ENCODE results near the gene ZNF784.
"Not testable (repeated sequence)": the region's sequence is repeated elsewhere in the genome, so short reads cannot be mapped to it uniquely, and the experiment has no call there.

The ZNF784 gene

DNA sequence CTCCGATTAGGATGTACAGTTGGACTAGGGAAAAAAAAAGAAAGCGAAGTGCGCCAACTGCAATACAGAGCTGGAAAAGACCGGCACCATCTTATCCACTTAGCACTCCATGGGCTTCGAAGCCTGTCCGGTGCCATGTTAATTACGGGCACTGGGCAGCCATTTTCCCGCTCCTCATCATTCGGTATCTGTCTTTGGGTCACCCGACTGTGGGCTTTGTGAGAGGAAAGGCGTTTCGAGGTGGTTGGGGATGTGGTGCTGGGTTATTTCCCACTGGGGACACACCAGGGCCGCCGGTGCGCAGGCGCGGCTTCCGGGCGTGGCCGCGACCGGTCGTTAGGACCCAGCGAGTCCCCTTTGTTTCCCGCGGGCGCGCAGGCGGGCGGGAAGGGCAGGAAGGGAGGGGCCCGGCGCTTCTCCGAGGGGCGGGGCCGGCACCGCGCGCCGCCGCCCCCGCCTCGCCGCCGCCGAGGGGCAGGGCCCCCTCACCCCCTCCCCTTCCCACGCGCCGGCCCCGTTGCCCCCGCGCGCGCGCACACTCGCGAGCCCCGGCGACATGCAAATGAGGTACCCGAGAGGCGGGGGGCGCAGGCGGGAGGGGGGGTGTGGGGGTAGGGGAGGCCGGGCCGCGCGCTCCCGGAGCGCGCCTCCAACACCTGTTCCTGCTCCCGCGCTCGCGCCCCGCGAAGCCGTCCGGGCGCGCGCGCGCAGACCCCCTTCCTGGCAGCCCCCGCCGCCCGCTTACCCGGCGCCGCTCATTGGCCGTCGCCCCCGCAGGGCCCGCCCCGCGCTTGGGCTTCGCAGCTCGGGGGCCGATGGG lies 24.3 kb downstream of the ZNF784 start, which contains the start of gene ZNF524:
ZNF524 (plus strand) TSS at position 447 of the 820 bp plus-strand sequence. CDS start 1,825 bp downstream, outside the sequence.
- DNase-seq: peak; percentile 85

GRCh38 chr19:55599468-55599841 lies 24.9 kb downstream of the ZNF784 start, which contains the start of gene FIZ1:
TSS of gene FIZ1 (minus strand) at chr19:55599517. CDS start at chr19:55597865, 1,652 bp downstream.
- DNase-seq: peak; percentile 96

- DNase-seq: peak; percentile 91
Observed at GRCh38 chr19:55598719-55599467, 25.5 kb downstream of the ZNF784 start.

DNA sequence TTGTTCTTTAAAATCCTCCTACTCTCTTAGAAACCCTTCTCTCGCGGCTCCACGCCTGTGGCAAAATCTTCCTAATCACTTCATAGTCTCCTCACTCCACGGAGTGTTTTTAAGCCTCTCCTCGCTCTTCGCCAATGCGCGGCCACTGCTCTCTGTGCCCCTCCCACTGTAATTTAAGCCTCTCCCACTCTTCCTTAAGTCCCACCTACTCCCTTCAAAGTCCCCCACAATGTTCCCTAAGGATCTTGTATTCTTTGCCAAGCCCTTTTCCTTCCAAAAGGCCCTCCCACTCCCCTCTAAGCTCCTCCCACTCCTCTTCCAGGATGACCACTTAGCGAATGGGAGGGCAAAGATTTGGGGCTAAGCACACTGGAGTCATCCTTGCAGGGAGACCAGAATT lies 26.3 kb downstream of the ZNF784 start:
- no peak for DNase-seq

DNA sequence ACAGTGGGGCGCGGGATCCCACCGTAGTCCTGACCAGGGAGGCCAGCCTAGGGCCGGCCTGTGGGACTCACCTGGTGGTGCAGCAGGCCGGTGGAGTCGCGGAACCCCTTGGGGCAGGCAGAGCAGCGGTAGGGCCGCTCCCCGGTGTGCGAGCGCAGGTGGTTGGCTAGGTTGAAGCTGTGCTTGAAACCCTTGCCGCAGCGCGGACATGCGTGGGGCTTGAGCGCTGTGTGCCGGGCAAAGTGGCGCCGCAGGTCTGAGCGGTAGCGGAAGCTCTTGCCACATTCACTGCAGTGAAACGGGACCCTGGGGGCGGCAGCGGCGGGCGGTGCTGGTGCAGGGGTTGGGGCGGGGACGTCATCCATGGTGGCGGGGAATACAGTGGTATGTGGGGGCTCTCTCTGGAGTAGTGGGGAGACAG lies 26.9 kb downstream of the ZNF784 start:
- DNase-seq: no peak

GRCh38 chr19:55596304-55596703 lies 28.1 kb downstream of the ZNF784 start:
- DNase-seq: no peak

GRCh38 chr19:55594996-55595545 lies 29.3 kb downstream of the ZNF784 start:
- DNase-seq: no peak

- no peak for DNase-seq
Observed at GRCh38 chr19:55593096-55593772, 31.1 kb downstream of the ZNF784 start.

- DNase-seq: no peak
Observed at GRCh38 chr19:55592391-55593090, 31.8 kb downstream of the ZNF784 start.

GRCh38 chr19:55591555-55591954 lies 32.8 kb downstream of the ZNF784 start:
- DNase-seq: no peak

DNA sequence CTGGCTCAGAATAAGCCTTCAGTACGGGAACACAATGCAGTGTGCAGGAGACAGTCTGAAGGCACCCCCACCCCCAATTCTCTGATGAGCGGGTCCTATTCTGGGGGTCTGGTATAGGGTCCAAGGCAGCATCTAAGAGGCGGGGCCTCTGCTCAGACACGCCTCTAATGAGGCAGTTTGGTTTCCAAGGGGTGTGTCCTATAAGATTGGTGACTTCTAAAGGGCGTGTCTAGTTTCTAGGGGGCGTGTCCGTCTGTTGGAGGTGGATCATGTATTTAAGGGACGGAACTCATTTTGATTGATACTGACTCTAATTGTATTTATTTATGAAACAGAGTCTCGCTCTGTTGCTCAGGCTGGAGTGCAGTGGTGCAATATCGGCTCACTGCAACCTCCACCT lies 33.7 kb downstream of the ZNF784 start:
- DNase-seq: no peak

DNA sequence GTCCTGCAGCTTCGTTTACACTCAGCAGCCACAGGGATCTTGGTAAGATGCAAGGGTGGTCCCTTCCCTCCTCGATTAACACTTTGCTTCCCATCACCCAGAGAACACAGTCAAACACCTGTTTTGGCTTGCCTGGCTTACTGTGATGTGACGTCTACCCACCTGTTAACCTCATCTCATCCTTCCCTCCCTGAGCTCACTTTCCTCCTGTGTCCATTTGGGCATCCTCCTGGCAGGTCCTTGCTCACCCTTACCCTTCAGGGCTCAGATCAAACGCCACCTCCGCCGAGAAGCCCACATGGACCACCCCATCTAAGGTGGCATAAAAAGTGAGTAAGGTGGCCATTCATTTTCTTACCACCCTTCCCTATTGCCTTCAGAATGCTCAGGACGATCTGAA lies 34.3 kb downstream of the ZNF784 start:
- no peak for DNase-seq

- no peak for DNase-seq
Observed at GRCh38 chr19:55588738-55589137, 35.6 kb downstream of the ZNF784 start.

DNA sequence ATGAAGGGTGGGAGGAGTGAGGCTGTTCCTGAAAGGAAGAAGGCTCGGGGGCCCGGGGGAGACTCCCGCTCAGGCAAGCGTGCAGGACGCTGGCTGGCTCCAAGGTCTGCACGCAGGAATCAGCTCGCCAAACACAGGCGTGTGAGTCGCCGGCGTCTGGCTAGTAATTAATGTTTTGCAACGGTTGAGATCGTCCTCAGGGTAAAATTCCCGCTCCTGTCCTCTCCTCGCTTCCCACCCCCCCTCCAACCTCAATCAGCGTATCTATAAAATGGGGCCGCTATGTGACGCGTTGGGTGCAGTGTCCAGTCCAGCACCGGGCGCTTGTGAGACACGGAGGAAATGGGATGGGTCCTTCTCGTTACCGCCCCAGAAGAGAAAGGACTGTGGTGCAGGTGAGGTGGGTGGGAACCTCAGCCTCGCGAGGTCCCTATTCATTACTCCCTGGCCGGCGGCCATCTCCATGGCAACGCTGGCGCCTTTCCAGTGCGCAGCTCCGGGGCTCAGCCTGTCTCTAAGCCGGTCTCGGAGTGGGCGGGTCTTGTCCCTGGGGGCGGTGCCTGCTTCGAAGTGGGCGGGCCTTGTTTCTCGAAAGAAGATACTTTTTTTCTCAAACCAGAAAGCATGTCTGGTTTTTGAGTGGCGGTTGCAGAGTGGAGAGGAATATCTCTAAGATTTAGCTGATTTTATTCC lies 37.2 kb downstream of the ZNF784 start:
- peak; percentile 18 for DNase-seq

- no peak for DNase-seq
Observed at GRCh38 chr19:55585658-55586339, 38.6 kb downstream of the ZNF784 start.

- no peak for DNase-seq
Observed at GRCh38 chr19:55584871-55585270, 39.5 kb downstream of the ZNF784 start.

DNA sequence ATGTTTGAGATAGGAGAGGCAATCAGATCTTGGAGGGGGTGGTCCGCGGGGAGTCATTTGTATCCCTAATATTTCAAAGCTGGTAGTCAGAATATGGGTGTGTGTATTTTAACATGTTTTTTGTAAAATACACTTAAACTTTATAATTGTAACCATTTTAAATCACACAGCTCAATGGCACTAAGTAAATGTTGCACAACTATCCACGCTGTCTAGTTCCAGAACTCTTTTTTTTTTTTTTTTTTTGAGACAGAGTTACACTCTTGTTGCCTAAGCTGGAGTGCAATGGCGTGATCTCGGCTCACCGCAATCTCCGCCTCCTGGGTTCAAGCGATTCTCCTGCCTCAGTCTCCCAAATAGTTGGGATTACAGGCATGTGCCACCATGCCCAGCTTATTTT lies 40.5 kb downstream of the ZNF784 start:
- DNase-seq: not testable (repeated sequence)

DNA sequence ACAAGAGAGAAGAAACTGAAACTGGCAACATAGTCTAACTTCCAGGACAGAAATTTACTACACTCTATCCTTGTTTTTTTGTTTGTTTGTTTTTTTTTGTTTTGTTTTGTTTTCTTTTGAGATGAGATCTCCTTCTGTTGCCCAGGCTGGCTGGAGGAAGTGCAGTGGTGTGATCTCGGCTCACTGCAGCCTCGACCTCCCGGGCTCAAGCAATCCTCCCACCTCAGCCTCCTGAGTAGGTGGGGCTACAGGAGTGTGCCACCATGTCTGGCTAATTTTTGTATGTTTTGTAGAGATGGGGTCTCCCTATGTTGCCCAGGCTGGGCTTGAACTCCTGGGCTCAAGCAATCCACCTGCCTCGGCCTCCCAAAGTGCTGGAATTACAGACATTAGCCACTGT lies 42.1 kb downstream of the ZNF784 start:
- DNase-seq: not testable (repeated sequence)

DNA sequence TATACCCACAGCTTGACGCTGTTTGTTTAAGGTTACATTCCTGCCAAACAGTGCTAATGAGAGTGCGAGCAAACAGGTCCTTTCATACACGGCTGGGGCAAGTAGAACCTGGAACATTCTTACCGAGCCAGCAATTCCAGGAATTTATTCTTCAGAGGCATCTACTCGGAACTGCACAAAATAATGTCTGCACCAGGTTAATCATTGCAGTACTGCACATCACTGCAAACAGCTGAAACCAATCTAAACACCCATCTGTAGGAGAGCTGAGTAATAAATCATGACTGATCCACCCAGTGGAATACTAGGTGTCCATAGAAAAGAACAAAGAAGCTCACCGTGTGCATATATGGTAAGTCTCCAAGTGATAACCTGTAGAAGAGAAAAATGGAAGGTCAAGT lies 42.5 kb downstream of the ZNF784 start:
- DNase-seq: no peak

DNA sequence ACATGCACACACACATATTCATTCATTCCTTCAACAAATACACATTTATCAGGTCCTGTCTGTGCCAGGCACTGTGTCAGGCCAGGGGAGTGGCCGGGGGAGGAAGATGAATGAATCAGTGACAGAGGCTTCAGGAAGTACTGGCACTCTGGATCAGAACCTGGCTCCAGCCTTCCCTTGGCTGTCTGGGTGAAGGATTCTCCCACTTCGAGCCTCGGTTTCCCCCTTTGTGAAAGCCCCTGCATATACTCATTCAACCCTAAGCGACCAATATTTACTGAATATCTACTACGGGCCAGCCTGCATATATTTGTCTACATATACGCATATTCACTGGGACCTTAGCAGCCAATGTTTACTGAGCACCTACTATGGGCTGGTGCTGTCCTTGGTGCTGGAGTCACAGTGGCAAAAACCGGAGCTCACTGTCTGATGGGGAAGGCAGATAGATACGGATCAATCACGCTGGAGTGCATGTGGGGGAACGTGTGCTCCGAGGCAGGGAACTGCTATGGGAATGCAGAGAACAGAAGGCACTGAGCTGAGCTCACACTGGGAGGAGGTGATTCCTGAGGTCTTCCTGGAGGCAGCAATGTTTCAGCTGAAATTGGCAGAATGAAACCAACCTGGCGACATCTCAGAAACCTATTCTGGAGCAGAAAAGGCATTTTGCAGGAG lies 43.1 kb downstream of the ZNF784 start:
- DNase-seq: no peak
